HepG2 (cell line): Measurements from ENCODE around the gene SALL2. TPM values are rescaled to one million over a fixed set of nuclear protein-coding genes. Genes with fewer than 3 reads are reported as not detected.

Source experiments
- AGO1 ChIP-seq: fragments of 200-400 bp; formaldehyde crosslinking; IDR thresholded peaks from 2 replicates; pipeline ENCODE4 v1.6.1; 2017; ENCODE audit warnings: mild to moderate bottlenecking, low read depth, low read length, moderate library complexity; ENCODE audit not compliant: poor library complexity, severe bottlenecking
- ETS1 ChIP-seq: sonication (generic); formaldehyde crosslinking; IDR thresholded peaks from 2 replicates; pipeline ENCODE4 v1.4.0; 2020; ENCODE audit warnings: missing genetic modification reagents
- GATAD1 ChIP-seq: IDR thresholded peaks from 2 replicates; pipeline ENCODE4 v1.6.1; 2016; ENCODE audit warnings: missing genetic modification reagents, missing compliant biosample characterization
- GRHL1 ChIP-seq: sonication (generic); formaldehyde crosslinking; conservative IDR thresholded peaks from 2 replicates; pipeline ENCODE4 v1.8.0; 2022; ENCODE audit warnings: missing genetic modification reagents
- KLF11 ChIP-seq: IDR thresholded peaks from 2 replicates; pipeline ENCODE4 v1.6.1; 2016; ENCODE audit warnings: missing compliant biosample characterization
- KMT2B ChIP-seq: IDR thresholded peaks from 2 replicates; pipeline ENCODE4 v1.6.1; 2016; ENCODE audit warnings: missing genetic modification reagents, missing compliant biosample characterization
- POLR2AphosphoS5 ChIP-seq: IDR thresholded peaks from 2 replicates; pipeline ENCODE4 v1.6.1; 2012; ENCODE audit warnings: low read depth, low read length
- PREB ChIP-seq: sonication (generic); formaldehyde crosslinking; IDR thresholded peaks from 2 replicates; pipeline ENCODE4 v1.4.0; 2020; ENCODE audit warnings: missing genetic modification reagents
- RBM39 ChIP-seq: fragments of 200-400 bp; formaldehyde crosslinking; IDR thresholded peaks from one replicate; pipeline ENCODE4 v1.6.1; 2018; ENCODE audit warnings: antibody characterized with exemption, mild to moderate bottlenecking, low read depth, low read length; ENCODE audit not compliant: poor library complexity, severe bottlenecking
- SIX4 ChIP-seq: sonication (generic); formaldehyde crosslinking; IDR thresholded peaks from 2 replicates; pipeline ENCODE4 v1.4.0; 2020; ENCODE audit warnings: missing genetic modification reagents
- SRF ChIP-seq: IDR thresholded peaks from 2 replicates; pipeline ENCODE4 v1.6.1; 2011; ENCODE audit warnings: mild to moderate bottlenecking, low read depth, low read length, moderate library complexity
- TEAD2 ChIP-seq: sonication (generic); formaldehyde crosslinking; IDR thresholded peaks from 2 replicates; pipeline ENCODE4 v1.9.0; 2021; ENCODE audit warnings: missing genetic modification reagents
- TEF ChIP-seq: sonication (generic); formaldehyde crosslinking; IDR thresholded peaks from 2 replicates; pipeline ENCODE4 v1.5.0; 2020; ENCODE audit warnings: missing genetic modification reagents
- TFDP2 ChIP-seq: sonication (generic); formaldehyde crosslinking; IDR thresholded peaks from 2 replicates; pipeline ENCODE4 v1.4.0; 2020; ENCODE audit warnings: missing genetic modification reagents
- ZKSCAN1 ChIP-seq: fragments of 150-350 bp; IDR thresholded peaks from 2 replicates; pipeline ENCODE4 v1.6.1; 2014; ENCODE audit warnings: low read length
- ZNF30 ChIP-seq: sonication (generic); formaldehyde crosslinking; IDR thresholded peaks from 2 replicates; pipeline ENCODE4 v1.5.0; 2020; ENCODE audit warnings: mild to moderate bottlenecking, missing genetic modification reagents
- ZNF34 ChIP-seq: sonication (generic); formaldehyde crosslinking; IDR thresholded peaks from 2 replicates; pipeline ENCODE4 v1.4.0; 2020; ENCODE audit warnings: mild to moderate bottlenecking, missing genetic modification reagents, borderline replicate concordance
- ZNF441 ChIP-seq: sonication (generic); formaldehyde crosslinking; IDR thresholded peaks from 2 replicates; pipeline ENCODE4 v1.7.0; 2021; ENCODE audit warnings: missing genetic modification reagents, borderline replicate concordance
- ZNF563 ChIP-seq: sonication (generic); formaldehyde crosslinking; IDR thresholded peaks from 2 replicates; pipeline ENCODE4 v1.8.0; 2022; ENCODE audit warnings: mild to moderate bottlenecking, moderate library complexity, missing genetic modification reagents
- ZNF639 ChIP-seq: conservative IDR thresholded peaks from 2 replicates; pipeline ENCODE4 v1.6.1; 2018; ENCODE audit warnings: missing genetic modification reagents
- ZNF672 ChIP-seq: sonication (generic); formaldehyde crosslinking; IDR thresholded peaks from 2 replicates; pipeline ENCODE4 v1.8.1; 2022; ENCODE audit warnings: missing genetic modification reagents
- polyA plus RNA-seq, 8 experiments: library from polyadenylated mRNA; depleted of rRNA in 3 of 8; stranded (reverse) in 7 of 8; unstranded in 1 of 8; fragments of >200 nt; fragmentation: Illumina TruSeq in 4 of 8; extraction: Trizol in 4 of 8; gene quantifications; 2 replicates each; pipeline versions ENCODE4 v1.2.1 to v1.2.3, GENCODE V29; 2011 to 2016; ENCODE audit warnings: low read depth in 4 of 8, missing spikeins in 1 of 8, mixed read lengths in 1 of 8; ENCODE audit not compliant: insufficient read depth in 1 of 8
- total RNA-seq, 5 experiments: library from RNA; depleted of rRNA; stranded (reverse); fragments of >200 nt; fragmentation: Illumina TruSeq; extraction: Trizol; gene quantifications; 2 replicates each; pipeline ENCODE4 v1.2.3, GENCODE V29; 2016; ENCODE audit warnings: low read depth in 1 of 5

The SALL2 gene
- total and polyA plus RNA-seq, 2 of the 13 experiments (the other 11 are each of a cell fraction or from before 2014, with no cell fraction given): 4.9 to 5.8 TPM

- TF ChIP-seq ETS1 (CRISPR knock-in tag) (no peak), ZKSCAN1 (no peak), SRF (peak; percentile 40; the same call in 1 of the 2 replicates), KLF11 (CRISPR knock-in tag) (0 out of 2 replicates have a peak, but pooled peaks have one; percentile 40), ZNF563 (no peak), GATAD1 (peak; percentile 72), ZNF30 (no peak), AGO1 (no peak), GRHL1 (no peak), TFDP2 (CRISPR knock-in tag) (peak; percentile 63; the same call in 1 of the 2 replicates), POLR2AphosphoS5 (peak; percentile 42; the same call in 1 of the 2 replicates), ZNF672 (no peak), PREB (CRISPR knock-in tag) (no peak), RBM39 (no peak), ZNF639 (CRISPR knock-in tag) (0 out of 2 replicates have a peak, but pooled peaks have one; percentile 40), TEF (no peak), SIX4 (peak; percentile 90), TEAD2 (no peak), KMT2B (no peak), ZNF441 (CRISPR knock-in tag) (0 out of 2 replicates have a peak, but pooled peaks have one; percentile 19), ZNF34 (CRISPR knock-in tag) (no peak)
Measured at GRCh38 chr14:21528381-21529348, 2.5 kb upstream of the SALL2 start (continued).
